Iris pigment epithelial cell (primary cell): ENCODE measurements around the gene VPS4A.

ENCODE experiments used
- DNase-seq: peaks from one replicate; pipeline ENCODE4 v3.0.0-alpha.2; 2011; ENCODE audit warnings: low read depth

VPS4A gene

GRCh38 chr16:69366431-69366830 lies 55.3 kb downstream of the VPS4A start:
- no peak for DNase-seq

DNA sequence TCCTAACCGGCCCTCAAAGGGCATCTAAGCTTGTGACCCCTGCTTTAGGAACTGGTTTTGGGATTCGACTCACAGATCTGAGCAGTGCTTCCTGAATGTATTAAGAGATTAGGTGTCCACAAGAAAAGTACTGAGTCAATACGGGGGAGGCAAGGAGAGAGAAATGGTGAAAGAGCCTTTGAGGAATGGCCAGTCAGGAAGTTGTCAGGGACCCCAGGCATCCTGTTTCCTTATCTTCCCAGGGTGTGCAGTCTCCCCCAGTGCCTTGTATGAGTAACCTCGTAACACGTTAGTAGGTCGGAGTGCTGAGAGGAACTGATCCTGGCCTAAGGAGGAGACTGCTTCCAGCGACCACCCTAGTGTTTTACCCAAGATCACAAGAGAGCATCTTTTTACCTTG lies 56.8 kb downstream of the VPS4A start:
- peak; percentile 89 for DNase-seq

- no peak for DNase-seq
Measured at GRCh38 chr16:69368866-69369265, 57.7 kb downstream of the VPS4A start.

- no peak for DNase-seq
Measured at GRCh38 chr16:69371564-69371963, 60.4 kb downstream of the VPS4A start.

DNA sequence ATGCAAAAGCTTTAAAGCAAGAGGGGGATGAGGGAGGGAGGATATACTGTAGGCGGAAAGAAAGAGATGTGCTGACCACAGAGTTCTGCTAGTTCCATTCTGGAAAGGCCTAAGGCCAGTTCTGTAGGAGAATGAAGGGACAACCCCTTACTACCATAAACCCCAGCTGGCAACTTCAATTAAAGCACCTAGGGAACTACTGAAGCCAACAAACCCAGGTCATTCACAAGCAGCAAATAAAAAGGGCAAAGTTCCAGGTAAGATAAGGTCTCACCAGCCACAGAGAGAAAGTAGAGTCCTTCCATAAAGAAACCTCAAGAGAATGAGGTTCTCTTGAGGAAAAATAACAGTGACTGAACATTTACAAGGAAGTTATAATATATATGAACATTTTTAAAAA lies 61.9 kb downstream of the VPS4A start:
- no peak for DNase-seq
